AG09309 (cell line): ENCODE results near the gene SH3GLB2.

Experiments used
- DNase-seq: peaks from one replicate; pipeline ENCODE4 v3.0.0-alpha.2; 2010; ENCODE audit warnings: low read depth
- H3K4me3 ChIP-seq: 2 replicates; pipeline ENCODE4 v1.5.1; 2011; ENCODE audit warnings: mild to moderate bottlenecking, low read depth, low read length, moderate library complexity; ENCODE audit not compliant: control insufficient read depth
- TF ChIP-seq, protein P1 (sequence below): IDR thresholded peaks from 2 replicates; pipeline ENCODE4 v1.5.1; 2011; ENCODE audit warnings: mild to moderate bottlenecking, low read depth, low read length, inconsistent platforms; ENCODE audit not compliant: insufficient read depth, control insufficient read depth; ENCODE audit errors: missing control alignments

SH3GLB2 gene

DNA sequence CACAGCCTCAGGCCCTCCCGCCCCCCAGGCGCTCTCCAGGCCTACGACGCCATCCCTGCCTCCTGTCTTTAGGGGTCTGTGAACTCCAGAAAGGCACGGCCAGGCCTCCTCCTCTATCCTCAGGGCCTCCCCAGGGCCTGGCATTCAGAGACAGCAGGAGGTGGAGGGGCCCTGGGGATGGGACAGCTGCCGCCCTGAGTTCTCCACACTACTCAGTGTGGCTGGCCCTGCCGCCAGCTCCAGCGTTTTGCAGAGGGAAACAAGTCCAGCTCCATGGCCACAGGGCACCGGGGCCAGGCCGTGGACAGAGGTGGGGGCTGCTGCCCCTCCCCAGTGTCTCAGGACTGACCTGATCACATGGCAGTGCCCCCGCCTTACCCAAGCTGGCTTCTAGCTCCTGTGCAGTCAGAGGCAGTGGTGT, 16.4 kb downstream of the SH3GLB2 start:
- TF ChIP-seq, protein P1, sequence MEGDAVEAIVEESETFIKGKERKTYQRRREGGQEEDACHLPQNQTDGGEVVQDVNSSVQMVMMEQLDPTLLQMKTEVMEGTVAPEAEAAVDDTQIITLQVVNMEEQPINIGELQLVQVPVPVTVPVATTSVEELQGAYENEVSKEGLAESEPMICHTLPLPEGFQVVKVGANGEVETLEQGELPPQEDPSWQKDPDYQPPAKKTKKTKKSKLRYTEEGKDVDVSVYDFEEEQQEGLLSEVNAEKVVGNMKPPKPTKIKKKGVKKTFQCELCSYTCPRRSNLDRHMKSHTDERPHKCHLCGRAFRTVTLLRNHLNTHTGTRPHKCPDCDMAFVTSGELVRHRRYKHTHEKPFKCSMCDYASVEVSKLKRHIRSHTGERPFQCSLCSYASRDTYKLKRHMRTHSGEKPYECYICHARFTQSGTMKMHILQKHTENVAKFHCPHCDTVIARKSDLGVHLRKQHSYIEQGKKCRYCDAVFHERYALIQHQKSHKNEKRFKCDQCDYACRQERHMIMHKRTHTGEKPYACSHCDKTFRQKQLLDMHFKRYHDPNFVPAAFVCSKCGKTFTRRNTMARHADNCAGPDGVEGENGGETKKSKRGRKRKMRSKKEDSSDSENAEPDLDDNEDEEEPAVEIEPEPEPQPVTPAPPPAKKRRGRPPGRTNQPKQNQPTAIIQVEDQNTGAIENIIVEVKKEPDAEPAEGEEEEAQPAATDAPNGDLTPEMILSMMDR: no peak
- no peak overlapping the region for H3K4me3 ChIP-seq
- DNase-seq: no peak

DNA sequence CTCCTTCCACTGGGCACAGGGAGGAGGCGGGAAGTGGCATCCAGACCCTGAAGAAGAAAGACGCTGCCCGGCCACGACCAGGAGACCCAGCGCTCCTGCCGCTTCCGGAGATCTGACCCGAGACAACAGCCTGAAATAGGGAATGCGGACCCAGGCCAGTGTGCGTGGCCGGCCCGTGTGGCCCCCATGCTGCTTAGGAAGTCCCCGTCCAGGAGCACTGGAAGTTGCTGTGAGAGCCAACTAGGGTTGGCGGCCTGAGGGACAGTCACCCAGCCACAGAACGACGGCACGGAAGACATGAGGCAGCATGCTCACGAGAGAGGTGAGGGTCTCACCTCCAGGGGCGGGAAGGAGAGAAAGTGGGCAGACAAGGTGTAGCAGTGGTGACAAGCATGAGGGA, 17.0 kb downstream of the SH3GLB2 start:
- no peak for DNase-seq
- TF ChIP-seq, protein P1: no peak
- no peak overlapping the region for H3K4me3 ChIP-seq

DNA sequence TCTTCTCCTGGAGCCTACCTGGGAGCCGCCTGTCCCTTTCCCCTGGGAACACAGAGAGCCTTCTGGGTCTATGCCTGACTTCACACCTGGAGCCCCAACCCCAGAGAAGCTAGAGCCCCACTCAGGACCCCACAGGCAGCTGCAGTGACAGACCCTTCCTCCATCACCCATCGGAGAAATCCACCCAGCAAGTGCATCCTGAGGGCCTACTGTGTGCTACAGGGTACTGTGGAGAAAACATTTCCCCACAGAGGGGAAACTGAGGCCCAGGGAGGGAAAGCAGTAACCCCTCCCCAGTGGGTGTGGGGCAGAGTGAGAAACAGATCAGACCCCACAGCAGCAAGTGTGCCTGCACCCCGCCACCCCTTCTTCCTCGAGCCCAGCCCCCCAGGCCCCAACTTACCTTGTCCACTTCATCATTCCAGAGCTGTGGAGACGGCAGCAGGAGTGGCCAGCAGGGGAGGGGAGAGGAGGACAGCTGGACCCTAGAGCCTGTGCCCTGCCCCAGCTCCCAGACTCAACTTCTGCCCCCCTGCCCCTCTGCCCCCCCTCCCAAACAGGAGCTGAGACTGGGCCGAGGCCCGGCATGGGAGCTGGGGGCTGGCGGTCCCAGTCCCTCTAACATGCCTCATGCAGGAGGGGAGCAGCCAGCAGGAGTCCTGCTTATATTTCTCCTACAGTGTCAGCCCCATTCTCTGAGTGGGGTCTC, 17.7 kb downstream of the SH3GLB2 start:
- TF ChIP-seq, protein P1: no peak

DNA sequence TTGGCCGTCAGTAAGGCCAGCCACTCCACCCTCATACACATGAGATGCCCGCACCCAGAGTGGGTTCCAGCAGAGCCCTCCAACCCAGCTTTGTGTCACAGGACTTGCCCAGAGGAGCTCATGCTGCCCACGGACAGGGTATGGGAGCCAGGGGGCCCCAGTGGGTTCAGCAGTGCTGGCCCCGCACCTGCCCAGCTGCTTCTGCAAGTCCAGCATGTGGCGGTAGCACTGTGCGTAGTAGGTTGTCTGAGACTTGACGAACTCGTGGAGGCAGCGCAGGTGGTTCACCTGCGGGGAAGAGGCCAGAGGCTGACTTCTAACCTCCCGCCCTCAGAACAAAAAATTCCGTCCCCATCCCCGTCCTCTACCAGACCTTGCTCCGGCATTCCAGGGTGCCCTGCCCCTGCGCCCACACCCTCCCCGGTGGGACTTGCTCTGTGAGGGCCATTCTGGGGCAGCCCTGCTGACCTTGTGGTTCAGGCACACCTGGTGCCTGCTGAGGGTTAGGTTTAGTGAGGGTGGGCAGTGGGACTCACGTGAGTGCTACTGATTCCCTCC, 18.5 kb downstream of the SH3GLB2 start:
- DNase-seq: no peak
- no peak overlapping the region for H3K4me3 ChIP-seq
- TF ChIP-seq, protein P1: no peak

More for the DNA sequence above, 17.7 kb downstream of the SH3GLB2 start:
- no peak overlapping the region for H3K4me3 ChIP-seq
- DNase-seq: no peak

DNA sequence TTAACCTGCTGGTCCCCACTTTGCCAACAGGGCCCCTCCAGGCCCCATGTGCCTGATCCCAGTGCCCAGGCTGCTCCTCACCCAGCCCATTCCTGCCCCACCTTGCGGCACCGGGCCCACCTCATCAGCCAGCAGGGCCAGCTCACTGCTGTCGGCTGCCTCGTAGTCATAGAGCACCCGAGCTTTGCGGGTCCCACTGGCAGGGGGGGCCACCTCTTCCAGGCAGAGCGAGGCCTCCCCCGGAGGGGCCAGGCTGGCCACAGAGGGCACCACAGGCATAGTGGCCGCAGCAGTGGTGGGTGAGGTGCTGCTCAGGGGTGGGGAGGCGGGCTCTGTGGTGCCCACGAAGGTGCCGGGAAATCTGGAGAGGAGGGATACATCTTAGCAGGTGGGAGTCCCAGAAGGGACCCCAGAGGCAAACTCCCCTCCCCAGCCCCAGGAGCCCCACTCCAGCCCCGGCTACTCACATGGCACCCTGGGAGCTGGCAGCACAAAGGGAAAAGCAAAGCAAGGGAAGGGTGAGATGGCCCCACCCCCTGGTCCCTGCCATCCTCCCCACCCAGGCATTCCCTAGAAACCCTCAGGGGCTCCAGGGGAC, 19.0 kb downstream of the SH3GLB2 start:
- TF ChIP-seq, protein P1: no peak
- H3K4me3 ChIP-seq: no peak overlapping the region
- no peak for DNase-seq

DNA sequence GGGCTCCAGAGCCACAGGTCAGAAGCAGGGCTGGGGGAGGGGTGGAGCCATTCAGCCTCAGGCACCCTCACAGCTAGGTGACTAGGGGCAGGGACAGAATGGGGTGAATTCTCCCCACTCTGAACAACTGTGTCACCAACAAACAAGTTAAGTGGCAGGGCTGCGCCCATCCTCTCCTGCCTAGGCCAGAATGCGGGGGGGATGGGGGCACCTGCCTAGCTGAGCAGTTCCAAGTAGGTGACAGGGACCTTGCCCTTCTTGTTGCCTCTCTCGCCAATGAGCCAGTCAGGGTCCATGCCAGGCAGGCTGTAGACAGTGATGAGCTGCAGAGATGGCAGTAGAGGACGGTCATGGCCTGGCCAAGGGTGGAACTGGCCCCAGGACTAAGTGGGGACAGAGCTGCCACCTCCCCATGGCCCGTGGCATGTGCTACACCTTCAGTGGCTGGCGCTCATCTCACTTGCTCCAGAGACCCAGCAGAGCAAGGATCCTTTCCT, 19.6 kb downstream of the SH3GLB2 start:
- no peak overlapping the region for H3K4me3 ChIP-seq
- TF ChIP-seq, protein P1: no peak
- no peak for DNase-seq
